GM21786 (cell line): ENCODE measurements around the gene EFCAB14.
"Not testable (repeated sequence)": the region's sequence is repeated elsewhere in the genome, so short reads cannot be mapped to it uniquely, and the experiment has no call there.

ENCODE experiments used
- ATAC-seq: cut with Tn5 transposase; IDR thresholded peaks from one replicate; pipeline ENCODE4 v1.9.1; 2021; ENCODE audit not compliant: unreplicated experiment

The EFCAB14 gene

GRCh38 chr1:46687093-46687659 is 31.7 kb downstream of the EFCAB14 start:
- no peak for ATAC-seq

GRCh38 chr1:46686255-46686654 is 32.7 kb downstream of the EFCAB14 start:
- ATAC-seq = no peak

- no peak for ATAC-seq
Observed at GRCh38 chr1:46684670-46685069, 34.2 kb downstream of the EFCAB14 start.

GRCh38 chr1:46682064-46682463 is 36.9 kb downstream of the EFCAB14 start:
- ATAC-seq = no peak

GRCh38 chr1:46681333-46682034 is 37.4 kb downstream of the EFCAB14 start:
- ATAC-seq = no peak

GRCh38 chr1:46679789-46680573 is 38.9 kb downstream of the EFCAB14 start:
- no peak for ATAC-seq

- ATAC-seq = no peak
Observed at GRCh38 chr1:46677339-46677738, 41.6 kb downstream of the EFCAB14 start.

- ATAC-seq = no peak
Observed at GRCh38 chr1:46676531-46676930, 42.4 kb downstream of the EFCAB14 start.

GRCh38 chr1:46675549-46676314 is 43.2 kb downstream of the EFCAB14 start:
- no peak for ATAC-seq

- no peak for ATAC-seq
Observed at GRCh38 chr1:46673749-46674182, 45.1 kb downstream of the EFCAB14 start.

- ATAC-seq = no peak
Observed at GRCh38 chr1:46672696-46673095, 46.2 kb downstream of the EFCAB14 start.

GRCh38 chr1:46671554-46671953 is 47.4 kb downstream of the EFCAB14 start, which contains the start of gene TEX38:
Gene TEX38, plus strand, starts transcription at chr1:46671854. Its CDS starts 81 bp downstream, at chr1:46671935.
- no peak for ATAC-seq

GRCh38 chr1:46670134-46670533 is 48.8 kb downstream of the EFCAB14 start:
- ATAC-seq = no peak

GRCh38 chr1:46667782-46668760 is 50.8 kb downstream of the EFCAB14 start, which contains the start of gene ATPAF1:
Gene ATPAF1, minus strand, starts transcription at chr1:46668364. Its CDS starts 42 bp downstream, at chr1:46668322.
- ATAC-seq = peak; percentile 74

- ATAC-seq = no peak
Observed at GRCh38 chr1:46665983-46666382, 52.9 kb downstream of the EFCAB14 start.

- ATAC-seq = not testable (repeated sequence)
Observed at GRCh38 chr1:46662919-46663318, 56.0 kb downstream of the EFCAB14 start.

- ATAC-seq = peak; percentile 90
Observed at GRCh38 chr1:46660116-46660515, 58.8 kb downstream of the EFCAB14 start.

- no peak for ATAC-seq
Observed at GRCh38 chr1:46659307-46659870, 59.5 kb downstream of the EFCAB14 start.

GRCh38 chr1:46657775-46658174 is 61.1 kb downstream of the EFCAB14 start:
- ATAC-seq = no peak
